Aorta (tissue), 5 donors: ENCODE data around the gene NCR2. TPM values are rescaled to one million over a fixed set of nuclear protein-coding genes. Genes with fewer than 3 reads are reported as not detected.

Experiments
- ATAC-seq: fragments of 200-7000 bp; cut with Tn5 transposase; one replicate; pipeline ENCODE4 v1.9.1; 2022; ENCODE audit warnings: moderate library complexity; ENCODE audit not compliant: low FRiP score
- DNase-seq, 2 donors: peaks; one replicate each; pipeline ENCODE4 v3.0.0-alpha.2; 2020
- H3K27ac ChIP-seq, 2 donors: one replicate each; pipeline ENCODE4 v1.5.1; 2013; ENCODE audit warnings: low read length in 2 of 2, mild to moderate bottlenecking in 2 of 2, moderate library complexity in 2 of 2, control low read depth in 1 of 2, inconsistent platforms in 1 of 2, low read depth in 1 of 2
- H3K27me3 ChIP-seq, 2 donors: one replicate each; pipeline ENCODE4 v1.6.1; 2013; ENCODE audit warnings: control low read depth in 1 of 2, low read length in 1 of 2, mild to moderate bottlenecking in 1 of 2, moderate library complexity in 1 of 2; ENCODE audit not compliant: insufficient read depth in 2 of 2, control insufficient read depth in 1 of 2
- H3K36me3 ChIP-seq, 2 donors: one replicate each; pipeline ENCODE4 v1.6.1; 2013; ENCODE audit warnings: control low read depth in 1 of 2, low read length in 1 of 2, mild to moderate bottlenecking in 1 of 2; ENCODE audit not compliant: insufficient read depth in 2 of 2, control insufficient read depth in 1 of 2
- H3K4me1 ChIP-seq, 2 donors: one replicate each; pipeline ENCODE4 v1.6.1; 2013; ENCODE audit warnings: low read length in 2 of 2, control low read depth in 1 of 2, mild to moderate bottlenecking in 1 of 2, moderate library complexity in 1 of 2; ENCODE audit not compliant: insufficient read depth in 2 of 2, control insufficient read depth in 1 of 2
- H3K4me3 ChIP-seq, 2 donors: one replicate each; pipeline ENCODE4 v1.5.1; 2013; ENCODE audit warnings: low read length in 2 of 2, control low read depth in 1 of 2, mild to moderate bottlenecking in 1 of 2
- H3K9me3 ChIP-seq: one replicate; pipeline ENCODE4 v1.6.1; 2013; ENCODE audit warnings: mild to moderate bottlenecking, low read length; ENCODE audit not compliant: control insufficient read depth
- WGBS, 2 donors: extraction: QIAGEN DNeasy Blood & Tissue Kit; methylation state at CpG; one replicate each; pipeline ENCODE4 v1.1.7; 2013; 5-methylcytosine and 5-hydroxymethylcytosine counted together
- intact Hi-C, 2 donors: fragments of 100-400 bp; cut with DNase I; formaldehyde crosslinking; loops; one replicate each; pipeline versions ENCODE4 v1.14.2 to v1.15.0; 2022
- polyA plus RNA-seq, 2 donors: library from polyadenylated mRNA; stranded (reverse); fragments of 200-250 nt; gene quantifications; one replicate each; pipeline ENCODE4 v1.2.3, GENCODE V29; 2013
- total RNA-seq, 2 donors: library from RNA; stranded (reverse); fragmentation: NEBNext Ultra II Directional; extraction: Animal tissue kit (Norgen Biotek cat#: 25700); gene quantifications; one replicate each; pipeline ENCODE4 v1.2.1, GENCODE V29; 2021
- donor health status: healthy with polysubstance abuse.
- donor health status: Bipolar disorder and iron deficiency.
- donor health status: DM: no; HTN: no; CAD: no.
- donor health status: DM: no; HTN: no; CAD: no.
- donor health status: DM: yes; HTN: yes; CAD: no.

NCR2 gene
- total and polyA plus RNA-seq, 4 donors = not detected

DNA sequence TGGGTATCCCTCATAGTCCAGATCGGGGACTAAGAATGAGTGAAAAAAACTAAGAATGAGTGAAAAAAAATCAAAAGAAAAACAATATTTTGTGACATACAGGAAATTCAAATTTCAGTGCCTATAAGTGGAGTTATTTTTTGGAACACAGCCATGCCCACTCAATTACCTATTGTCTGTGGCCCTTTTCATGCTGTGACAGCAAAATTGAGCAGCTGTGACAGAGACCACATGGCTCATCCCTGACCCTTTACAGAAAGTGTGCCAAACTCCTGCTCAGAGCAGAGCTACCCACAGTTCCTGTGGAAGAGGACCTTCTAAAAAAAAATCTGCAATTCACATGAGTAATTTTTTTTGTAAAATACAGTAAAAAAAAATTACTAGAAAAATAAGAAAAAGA lies 1.4 kb downstream of the NCR2 start:
- H3K4me3 ChIP-seq = no peak overlapping the region
- WGBS, 2 donors = 65 to 68% methylated on average over 1 of the region's 1 CpG
- intact Hi-C loops = no loop called here

DNA sequence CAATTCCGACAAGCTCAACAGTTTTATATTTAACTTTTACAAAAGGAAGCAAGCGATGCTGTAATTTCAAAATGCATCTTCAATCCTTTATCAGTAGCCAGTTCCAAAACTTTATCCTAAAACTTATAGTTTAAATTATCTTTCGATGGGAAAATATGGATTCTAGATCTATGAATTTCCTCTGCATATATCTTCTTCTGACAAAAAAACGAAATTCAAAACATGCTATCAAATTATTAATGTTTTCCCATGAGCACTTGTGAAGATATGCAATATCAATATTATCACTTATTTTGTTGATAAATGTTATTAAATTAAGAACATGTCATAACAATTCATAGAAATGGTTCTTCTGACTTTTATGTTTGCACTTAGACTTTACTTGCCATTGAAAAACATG lies 2.3 kb downstream of the NCR2 start:
- Histone ChIP-seq H3K4me3 (no peak overlapping the region), H3K36me3 (no peaks in the 10 kb centered on the region), H3K9me3 (no peaks in the 10 kb centered on the region), H3K4me1 (no peaks in the 10 kb centered on the region), H3K27ac (no peak overlapping the region), H3K27me3 (no peaks in the 10 kb centered on the region)
- DNase-seq = no peak
- intact Hi-C loops = no loop called here
- no peak for ATAC-seq
- 35 to 42% methylated on average over 4 of the region's 4 CpGs for WGBS, 2 donors

More for the DNA sequence above, 1.4 kb downstream of the NCR2 start:
- DNase-seq (no peak), ATAC-seq (no peak)
- no peaks in the 10 kb centered on the region for H3K9me3 ChIP-seq
- no peak overlapping the region for H3K27ac ChIP-seq
- H3K27me3 ChIP-seq = no peaks in the 10 kb centered on the region
- H3K36me3 ChIP-seq = no peaks in the 10 kb centered on the region
- H3K4me1 ChIP-seq = no peaks in the 10 kb centered on the region

- 10 to 12% methylated on average over 4 of the region's 4 CpGs for WGBS, 2 donors
- H3K27me3 ChIP-seq = no peaks in the 10 kb centered on the region
- DNase-seq = no peak
- ATAC-seq = no peak
- H3K4me1 ChIP-seq = no peaks in the 10 kb centered on the region
- no peaks in the 10 kb centered on the region for H3K9me3 ChIP-seq
- no peaks in the 10 kb centered on the region for H3K36me3 ChIP-seq
- intact Hi-C loops = no loop called here
- no peak overlapping the region for H3K4me3 ChIP-seq
- no peak overlapping the region for H3K27ac ChIP-seq
These were observed 3.3 kb downstream of the NCR2 start for GRCh38 chr6:41338659-41339058.

GRCh38 chr6:41341580-41341979 lies 6.2 kb downstream of the NCR2 start:
- Histone ChIP-seq H3K4me3 (no peak overlapping the region), H3K36me3 (no peaks in the 10 kb centered on the region), H3K9me3 (no peaks in the 10 kb centered on the region), H3K27me3 (no peaks in the 10 kb centered on the region), H3K27ac (no peak overlapping the region), H3K4me1 (no peaks in the 10 kb centered on the region)
- no peak for DNase-seq
- intact Hi-C loops = no loop called here
- 91 to 95% methylated on average over 8 of the region's 8 CpGs for WGBS, 2 donors
- no peak for ATAC-seq

DNA sequence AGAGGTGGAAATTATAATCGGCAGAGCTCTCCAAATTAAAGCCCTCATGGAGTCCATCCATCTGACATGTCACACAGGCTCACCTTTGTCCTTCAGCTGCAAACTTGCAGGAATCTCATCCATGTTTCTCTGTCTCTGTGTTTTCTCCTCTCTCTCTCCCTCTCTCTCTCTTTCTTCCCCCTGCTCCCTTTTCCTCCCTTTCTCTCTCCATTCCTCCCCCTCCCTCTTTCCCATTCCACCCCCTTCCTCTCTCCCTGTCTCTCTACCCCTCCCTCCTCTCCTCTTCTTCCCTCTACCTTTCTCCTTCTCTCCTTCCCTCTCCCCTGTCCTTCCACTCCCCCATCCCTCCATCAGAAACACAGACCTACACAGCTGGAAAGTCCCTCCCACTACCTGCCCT lies 6.8 kb downstream of the NCR2 start:
- Histone ChIP-seq H3K36me3 (no peaks in the 10 kb centered on the region), H3K9me3 (no peaks in the 10 kb centered on the region), H3K4me3 (no peak overlapping the region), H3K27me3 (no peaks in the 10 kb centered on the region), H3K27ac (no peak overlapping the region), H3K4me1 (no peaks in the 10 kb centered on the region)
- ATAC-seq (no peak), DNase-seq (no peak)
- intact Hi-C loops = no loop called here
- WGBS, 2 donors = 71 to 83% methylated on average over 1 of the region's 1 CpG

- Histone ChIP-seq H3K4me3 (no peak overlapping the region), H3K4me1 (no peaks in the 10 kb centered on the region), H3K9me3 (no peaks in the 10 kb centered on the region), H3K27ac (no peak overlapping the region), H3K27me3 (no peaks in the 10 kb centered on the region), H3K36me3 (no peaks in the 10 kb centered on the region)
- no peak for DNase-seq
- WGBS, 2 donors = 89 to 90% methylated on average over 7 of the region's 7 CpGs
- intact Hi-C loops = no loop called here
- ATAC-seq = no peak
These were observed 8.3 kb downstream of the NCR2 start for GRCh38 chr6:41343641-41344187.

GRCh38 chr6:41344876-41345275 lies 9.5 kb downstream of the NCR2 start:
- intact Hi-C loops = no loop called here
- DNase-seq (no peak), ATAC-seq (no peak)
- H3K27me3 ChIP-seq = no peaks in the 10 kb centered on the region
- no peaks in the 10 kb centered on the region for H3K4me1 ChIP-seq
- H3K27ac ChIP-seq = no peak overlapping the region
- H3K9me3 ChIP-seq = no peaks in the 10 kb centered on the region
- WGBS, 2 donors = 59 to 81% methylated on average over 3 of the region's 3 CpGs
- no peak overlapping the region for H3K4me3 ChIP-seq
- no peaks in the 10 kb centered on the region for H3K36me3 ChIP-seq

- Histone ChIP-seq H3K4me3 (no peak overlapping the region), H3K27me3 (no peaks in the 10 kb centered on the region), H3K36me3 (no peaks in the 10 kb centered on the region), H3K27ac (no peak overlapping the region), H3K9me3 (no peaks in the 10 kb centered on the region), H3K4me1 (no peaks in the 10 kb centered on the region)
- intact Hi-C loops = no loop called here
- DNase-seq (no peak), ATAC-seq (no peak)
- 92 to 93% methylated on average over 8 of the region's 8 CpGs for WGBS, 2 donors
These were observed 10.5 kb downstream of the NCR2 start for GRCh38 chr6:41345901-41346300.

DNA sequence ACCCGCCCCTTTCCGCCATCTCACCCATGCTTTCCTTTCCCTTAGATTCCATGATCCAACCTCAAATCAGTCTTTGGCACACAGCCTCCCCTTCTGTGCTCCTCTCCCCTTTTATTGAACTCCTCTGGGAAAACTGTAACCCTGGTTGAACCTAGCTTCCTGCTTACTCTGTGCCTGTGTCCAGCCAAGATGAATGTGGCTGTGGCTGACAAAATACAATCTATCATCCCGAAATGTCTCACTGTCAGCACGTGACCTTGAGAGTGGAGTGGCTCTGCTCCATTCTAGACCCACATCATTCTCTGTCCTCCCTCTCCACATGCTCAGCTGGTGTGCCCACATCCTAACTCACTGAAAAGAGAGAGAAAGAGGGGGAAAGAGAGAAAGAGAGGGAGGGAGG lies 11.0 kb downstream of the NCR2 start:
- DNase-seq (no peak), ATAC-seq (no peak)
- Histone ChIP-seq H3K4me1 (no peaks in the 10 kb centered on the region), H3K4me3 (no peak overlapping the region), H3K27ac (no peak overlapping the region), H3K9me3 (no peaks in the 10 kb centered on the region), H3K36me3 (no peaks in the 10 kb centered on the region), H3K27me3 (no peaks in the 10 kb centered on the region)
- WGBS, 2 donors = 60 to 66% methylated on average over 4 of the region's 4 CpGs
- intact Hi-C loops = no loop called here
